Lower leg skin (tissue), 4 donors: ENCODE measurements around the gene OR10A6. TPM values are rescaled to one million over a fixed set of nuclear protein-coding genes. Genes with fewer than 3 reads are reported as not detected.

Experiments
- DNase-seq, 2 donors: peaks; one replicate each; pipeline ENCODE4 v3.0.0-alpha.2; 2019; ENCODE audit warnings: low spot score in 2 of 2
- H3K4me3 ChIP-seq: fragments of 200-600 bp; sonication (generic); 2 replicates; pipeline ENCODE4 v1.5.1; 2017; ENCODE audit warnings: mild to moderate bottlenecking, low read depth; ENCODE audit not compliant: poor library complexity, severe bottlenecking
- CTCF ChIP-seq, 3 donors: fragments of 450-650 bp; IDR thresholded peaks; one replicate each; pipeline ENCODE4 v1.5.1; 2016; ENCODE audit warnings: antibody characterized with exemption in 3 of 3, mild to moderate bottlenecking in 3 of 3, moderate library complexity in 2 of 3
- POLR2A ChIP-seq, 2 donors: fragments of 450-650 bp; IDR thresholded peaks; one replicate each; pipeline ENCODE4 v1.6.1; 2016 to 2017; ENCODE audit warnings: antibody characterized with exemption in 2 of 2, mild to moderate bottlenecking in 1 of 2, moderate library complexity in 1 of 2
- WGBS, 2 donors: methylation state at CpG; one replicate each; pipeline ENCODE4 v1.1.5; 2018; 5-methylcytosine and 5-hydroxymethylcytosine counted together
- intact Hi-C: fragments of 100-400 bp; cut with DNase I; formaldehyde crosslinking; loops from one replicate; pipeline ENCODE4 v1.15.0; 2023; ENCODE audit warnings: low total_unique reads
- total RNA-seq, 4 donors: library from RNA; depleted of rRNA; stranded (reverse); fragments of >200 nt; gene quantifications; one replicate each; pipeline ENCODE4 v1.1.0, GENCODE V29; 2016

OR10A6 gene
- total RNA-seq, 4 donors from 2014 or later: 0.08 to 0.21 (median 0.17) TPM; not detected in 1

GRCh38 chr11:7969756-7970646, 38.9 kb upstream of the OR10A6 start:
- no peak for DNase-seq
- TF ChIP-seq POLR2A (IDR thresholded peaks at IDR 0.05): no peak
- no peak for TF ChIP-seq CTCF (IDR thresholded peaks at IDR 0.05)
- intact Hi-C loops: no loop called here
- H3K4me3 ChIP-seq: no peak overlapping the region
- 62 to 65% methylated on average over 3 of the region's 3 CpGs for WGBS, 2 donors

- TF ChIP-seq POLR2A (IDR thresholded peaks at IDR 0.05) (no peak), CTCF (IDR thresholded peaks at IDR 0.05) (no peak)
- 38 to 40% methylated on average over 2 of the region's 2 CpGs for WGBS, 2 donors
- DNase-seq: no peak
- no peak overlapping the region for H3K4me3 ChIP-seq
- intact Hi-C loops: no loop called here
Measured at GRCh38 chr11:7968686-7969085, 37.6 kb upstream of the OR10A6 start.

- intact Hi-C loops: no loop called here
- DNase-seq: no peak
- TF ChIP-seq POLR2A (IDR thresholded peaks at IDR 0.05): no peak
- TF ChIP-seq CTCF (IDR thresholded peaks at IDR 0.05): no peak
- no peak overlapping the region for H3K4me3 ChIP-seq
Measured at GRCh38 chr11:7967826-7968225, 36.8 kb upstream of the OR10A6 start.

GRCh38 chr11:7967097-7967496, 36.0 kb upstream of the OR10A6 start:
- 65 to 73% methylated on average over 1 of the region's 1 CpG for WGBS, 2 donors
- DNase-seq: no peak
- intact Hi-C loops: no loop called here
- TF ChIP-seq POLR2A (IDR thresholded peaks at IDR 0.05) (no peak), CTCF (IDR thresholded peaks at IDR 0.05) (no peak)
- no peak overlapping the region for H3K4me3 ChIP-seq

- DNase-seq: no peak
- intact Hi-C loops: no loop called here
- WGBS, 2 donors: 70 to 80% methylated on average over 1 of the region's 1 CpG
- no peak within 1 kb of the TSS for H3K4me3 ChIP-seq
- no peak for TF ChIP-seq CTCF (IDR thresholded peaks at IDR 0.05)
- no peak for TF ChIP-seq POLR2A (IDR thresholded peaks at IDR 0.05)
Measured at GRCh38 chr11:7965386-7965785, 34.3 kb upstream of the OR10A6 start, which contains the start of gene NLRP10. Gene NLRP10, minus strand, starts transcription at chr11:7965447. Its CDS starts 1,952 bp downstream, at chr11:7963495.
